GM19193 (cell line): ENCODE results near the gene PTPRG.
A peak's percentile ranks its signal among the peaks of the same experiment; 100 is the strongest.

Experiments used
- POLR2A ChIP-seq: IDR thresholded peaks from 4 replicates; pipeline ENCODE4 v1.6.1; 2011; ENCODE audit not compliant: insufficient read depth, insufficient read length; ENCODE audit errors: extremely low read depth

PTPRG gene

GRCh38 chr3:61561374-61562041 is at the start of gene PTPRG:
PTPRG (plus strand) TSS chr3:61561571; CDS start chr3:61562288, 717 bp downstream.
- peak; percentile 60 for TF ChIP-seq POLR2A

- no peak for TF ChIP-seq POLR2A
These were observed 42.8 kb upstream of the PTPRG start for GRCh38 chr3:61518590-61518989.

GRCh38 chr3:61520966-61521628 is 40.3 kb upstream of the PTPRG start:
- TF ChIP-seq POLR2A = no peak

GRCh38 chr3:61522060-61522459 is 39.3 kb upstream of the PTPRG start:
- TF ChIP-seq POLR2A = no peak

GRCh38 chr3:61522626-61523025 is 38.7 kb upstream of the PTPRG start:
- no peak for TF ChIP-seq POLR2A

- no peak for TF ChIP-seq POLR2A
These were observed 36.4 kb upstream of the PTPRG start for GRCh38 chr3:61524933-61525332.

GRCh38 chr3:61526308-61526707 is 35.1 kb upstream of the PTPRG start:
- TF ChIP-seq POLR2A = no peak

GRCh38 chr3:61527011-61527410 is 34.4 kb upstream of the PTPRG start:
- no peak for TF ChIP-seq POLR2A

- no peak for TF ChIP-seq POLR2A
These were observed 31.0 kb upstream of the PTPRG start for GRCh38 chr3:61530355-61530754.

GRCh38 chr3:61531528-61531927 is 29.8 kb upstream of the PTPRG start:
- no peak for TF ChIP-seq POLR2A

GRCh38 chr3:61532739-61533500 is 28.5 kb upstream of the PTPRG start:
- TF ChIP-seq POLR2A = no peak

GRCh38 chr3:61535826-61536225 is 25.5 kb upstream of the PTPRG start:
- no peak for TF ChIP-seq POLR2A

- TF ChIP-seq POLR2A = no peak
These were observed 24.0 kb upstream of the PTPRG start for GRCh38 chr3:61537366-61537765.

- no peak for TF ChIP-seq POLR2A
These were observed 22.9 kb upstream of the PTPRG start for GRCh38 chr3:61538486-61538885.

- TF ChIP-seq POLR2A = no peak
These were observed 19.7 kb upstream of the PTPRG start for GRCh38 chr3:61541694-61542093.

- TF ChIP-seq POLR2A = no peak
These were observed 15.7 kb upstream of the PTPRG start for GRCh38 chr3:61545716-61546115.
